ENCODE measurements around the gene SAMD1.
A peak's percentile ranks its signal among the peaks of the same experiment; 100 is the strongest.
"Not testable (repeated sequence)": the region's sequence is repeated elsewhere in the genome, so short reads cannot be mapped to it uniquely, and the experiment has no call there.

SAMD1 gene

GRCh38 chr19:14056069-14056666 lies 34.4 kb downstream of the SAMD1 start:
- no peak overlapping the region for H3K9ac ChIP-seq (ENCODE audit: low read depth, low read length)
- peak overlapping the region; percentile 70; the same call in 1 of the 2 replicates for H3K4me3 ChIP-seq (ENCODE audit: low read length)
- no peaks in the 10 kb centered on the region for H3K4me1 ChIP-seq (ENCODE audit: insufficient read depth, low read length)
- H3K27me3 ChIP-seq (ENCODE audit: insufficient read depth, low read length): peaks cover 33% of the 10 kb centered on the region
- H3K27ac ChIP-seq (ENCODE audit: low read length): no peak overlapping the region
- no peaks in the 10 kb centered on the region for H3K9me3 ChIP-seq (ENCODE audit: insufficient read depth, low read depth, low read length)
- no peaks in the 10 kb centered on the region for H3K36me3 ChIP-seq (ENCODE audit: insufficient read depth, low read depth, low read length)

DNA sequence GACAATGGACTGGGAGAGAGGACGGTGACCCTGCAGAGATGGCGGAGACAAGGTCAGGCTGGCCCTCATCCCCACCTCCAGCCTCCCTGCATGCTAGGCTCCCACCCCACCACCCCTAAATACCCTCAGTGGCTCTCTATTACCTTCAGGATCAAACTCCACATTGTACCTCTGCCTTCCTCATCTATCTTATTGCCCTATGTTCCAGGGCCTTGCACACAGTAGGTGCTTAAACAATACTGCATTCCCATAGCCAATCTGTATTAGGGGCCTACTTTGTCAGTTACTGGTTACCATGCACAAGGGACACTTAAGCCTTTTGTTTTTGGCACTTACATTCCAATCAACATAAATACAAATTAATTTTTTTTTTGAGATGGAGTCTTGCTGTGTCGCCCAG lies 35.2 kb downstream of the SAMD1 start:
- Histone ChIP-seq H3K4me1 (ENCODE audit: insufficient read depth, low read length) (no peaks in the 10 kb centered on the region), H3K4me3 (ENCODE audit: low read length) (no peak overlapping the region), H3K9me3 (ENCODE audit: insufficient read depth, low read depth, low read length) (no peaks in the 10 kb centered on the region), H3K27ac (ENCODE audit: low read length) (no peak overlapping the region), H3K36me3 (ENCODE audit: insufficient read depth, low read depth, low read length) (no peaks in the 10 kb centered on the region), H3K9ac (ENCODE audit: low read depth, low read length) (no peak overlapping the region), H3K27me3 (ENCODE audit: insufficient read depth, low read length) (peaks cover 33% of the 10 kb centered on the region)

DNA sequence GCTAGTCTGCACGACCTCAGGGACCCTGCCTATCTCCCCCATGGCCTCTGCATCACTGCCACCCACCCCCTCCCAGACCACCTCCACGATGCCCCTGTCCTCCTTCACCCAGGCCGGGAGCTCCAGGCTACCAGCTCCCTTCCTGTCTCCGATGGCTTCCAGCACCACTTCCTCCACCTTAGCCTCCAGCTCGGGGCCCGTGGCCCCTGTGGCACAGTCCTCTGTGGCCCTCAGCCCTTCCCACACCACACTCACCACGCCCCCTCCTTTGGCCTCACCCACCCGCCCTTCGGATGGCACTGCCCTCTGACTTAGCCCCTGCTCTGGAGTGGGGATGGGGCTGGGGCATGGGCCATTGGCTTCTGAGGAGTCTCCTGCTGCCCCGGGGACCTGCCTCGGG lies 35.8 kb downstream of the SAMD1 start:
- Histone ChIP-seq H3K36me3 (ENCODE audit: insufficient read depth, low read depth, low read length) (no peaks in the 10 kb centered on the region), H3K4me1 (ENCODE audit: insufficient read depth, low read length) (no peaks in the 10 kb centered on the region), H3K27me3 (ENCODE audit: insufficient read depth, low read length) (peaks cover 31% of the 10 kb centered on the region), H3K4me3 (ENCODE audit: low read length) (no peak overlapping the region), H3K27ac (ENCODE audit: low read length) (no peak overlapping the region), H3K9me3 (ENCODE audit: insufficient read depth, low read depth, low read length) (no peaks in the 10 kb centered on the region), H3K9ac (ENCODE audit: low read depth, low read length) (no peak overlapping the region)

- H3K27ac ChIP-seq (ENCODE audit: low read length): no peak overlapping the region
- H3K4me3 ChIP-seq (ENCODE audit: low read length): no peak overlapping the region
- no peak overlapping the region for H3K9ac ChIP-seq (ENCODE audit: low read depth, low read length)
- H3K9me3 ChIP-seq (ENCODE audit: insufficient read depth, low read depth, low read length): no peaks in the 10 kb centered on the region
- H3K36me3 ChIP-seq (ENCODE audit: insufficient read depth, low read depth, low read length): no peaks in the 10 kb centered on the region
- H3K4me1 ChIP-seq (ENCODE audit: insufficient read depth, low read length): no peaks in the 10 kb centered on the region
- H3K27me3 ChIP-seq (ENCODE audit: insufficient read depth, low read length): peaks cover 25% of the 10 kb centered on the region
Measured at GRCh38 chr19:14054099-14054498, 36.5 kb downstream of the SAMD1 start.

DNA sequence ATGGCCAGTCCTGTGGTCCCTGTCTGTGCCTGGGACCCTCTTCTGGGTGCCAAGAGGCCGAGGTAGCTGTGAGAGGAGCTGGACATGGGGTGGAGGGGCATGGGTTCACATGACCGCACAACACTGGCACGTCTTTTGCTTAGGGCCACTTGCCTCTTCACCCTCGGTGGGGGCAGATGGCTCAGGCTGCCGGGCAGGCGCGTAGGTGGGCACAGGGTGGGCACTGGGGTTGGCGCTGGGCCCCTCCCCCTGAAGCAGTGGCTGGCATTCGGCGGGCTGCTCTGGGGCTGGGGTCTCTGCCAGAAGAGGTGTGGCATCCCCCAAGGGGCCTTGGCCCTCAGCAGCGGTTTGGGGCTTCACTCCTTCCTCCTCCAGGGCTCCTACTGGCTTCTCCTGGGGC lies 37.1 kb downstream of the SAMD1 start:
- H3K27ac ChIP-seq (ENCODE audit: low read length): no peak overlapping the region
- H3K9ac ChIP-seq (ENCODE audit: low read depth, low read length): no peak overlapping the region
- H3K27me3 ChIP-seq (ENCODE audit: insufficient read depth, low read length): peaks cover 19% of the 10 kb centered on the region
- H3K4me3 ChIP-seq (ENCODE audit: low read length): no peak overlapping the region
- no peaks in the 10 kb centered on the region for H3K36me3 ChIP-seq (ENCODE audit: insufficient read depth, low read depth, low read length)
- H3K4me1 ChIP-seq (ENCODE audit: insufficient read depth, low read length): no peaks in the 10 kb centered on the region
- H3K9me3 ChIP-seq (ENCODE audit: insufficient read depth, low read depth, low read length): no peaks in the 10 kb centered on the region

GRCh38 chr19:14053032-14053431 lies 37.5 kb downstream of the SAMD1 start:
- Histone ChIP-seq H3K27ac (ENCODE audit: low read length) (no peak overlapping the region), H3K9me3 (ENCODE audit: insufficient read depth, low read depth, low read length) (peaks cover 3% of the 10 kb centered on the region; the same call in 1 of the 2 replicates), H3K4me3 (ENCODE audit: low read length) (no peak overlapping the region), H3K4me1 (ENCODE audit: insufficient read depth, low read length) (no peaks in the 10 kb centered on the region), H3K36me3 (ENCODE audit: insufficient read depth, low read depth, low read length) (no peaks in the 10 kb centered on the region), H3K27me3 (ENCODE audit: insufficient read depth, low read length) (peaks cover 14% of the 10 kb centered on the region), H3K9ac (ENCODE audit: low read depth, low read length) (no peak overlapping the region)

DNA sequence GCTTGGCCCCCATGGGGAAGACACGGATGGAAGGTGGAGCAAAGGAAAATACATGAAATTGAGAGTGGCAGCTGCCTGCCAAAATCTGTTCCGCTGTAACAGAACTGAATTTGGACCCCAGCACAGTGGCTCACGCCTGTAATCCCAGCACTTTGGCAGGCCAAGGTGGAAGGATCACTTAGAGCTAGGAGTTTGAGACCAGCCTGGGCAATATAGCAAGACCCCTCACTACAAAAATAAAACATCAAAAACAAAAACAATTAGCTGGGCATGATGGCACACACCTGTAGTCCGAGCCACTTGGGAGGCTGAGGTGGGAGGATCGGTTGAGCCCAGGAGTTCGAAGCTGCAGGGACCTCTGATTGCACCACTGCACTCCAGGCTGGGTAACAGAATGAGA lies 38.1 kb downstream of the SAMD1 start:
- no peak overlapping the region for H3K27ac ChIP-seq (ENCODE audit: low read length)
- H3K4me3 ChIP-seq (ENCODE audit: low read length): no peak overlapping the region
- H3K36me3 ChIP-seq (ENCODE audit: insufficient read depth, low read depth, low read length): no peaks in the 10 kb centered on the region
- H3K27me3 ChIP-seq (ENCODE audit: insufficient read depth, low read length): peaks cover 10% of the 10 kb centered on the region
- H3K9me3 ChIP-seq (ENCODE audit: insufficient read depth, low read depth, low read length): peaks cover 3% of the 10 kb centered on the region; the same call in 1 of the 2 replicates
- no peaks in the 10 kb centered on the region for H3K4me1 ChIP-seq (ENCODE audit: insufficient read depth, low read length)
- H3K9ac ChIP-seq (ENCODE audit: low read depth, low read length): no peak overlapping the region

DNA sequence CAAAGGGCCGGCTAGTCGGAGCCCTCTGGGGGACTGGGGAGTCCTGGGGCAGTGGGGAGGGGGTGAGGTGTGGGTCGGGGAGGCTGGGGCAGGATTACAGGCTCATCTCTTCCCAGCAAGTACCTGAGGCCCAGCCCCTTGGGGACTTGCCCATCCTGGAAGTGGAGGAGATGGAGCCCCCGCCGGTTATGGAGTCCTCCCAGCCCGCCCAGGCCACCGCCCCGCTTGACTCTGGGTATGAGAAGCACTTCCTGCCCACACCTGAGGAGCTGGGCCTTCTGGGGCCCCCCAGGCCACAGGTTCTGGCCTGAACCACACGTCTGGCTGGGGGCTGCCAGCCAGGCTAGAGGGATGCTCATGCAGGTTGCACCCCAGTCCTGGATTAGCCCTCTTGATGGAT lies 38.6 kb downstream of the SAMD1 start:
- H3K4me1 ChIP-seq (ENCODE audit: insufficient read depth, low read length): no peaks in the 10 kb centered on the region
- H3K9ac ChIP-seq (ENCODE audit: low read depth, low read length): no peak overlapping the region
- H3K27ac ChIP-seq (ENCODE audit: low read length): no peak overlapping the region
- H3K36me3 ChIP-seq (ENCODE audit: insufficient read depth, low read depth, low read length): no peaks in the 10 kb centered on the region
- peaks cover 8% of the 10 kb centered on the region for H3K27me3 ChIP-seq (ENCODE audit: insufficient read depth, low read length)
- peaks cover 3% of the 10 kb centered on the region; the same call in 1 of the 2 replicates for H3K9me3 ChIP-seq (ENCODE audit: insufficient read depth, low read depth, low read length)
- H3K4me3 ChIP-seq (ENCODE audit: low read length): no peak overlapping the region

GRCh38 chr19:14050961-14051360 lies 39.6 kb downstream of the SAMD1 start:
- H3K36me3 ChIP-seq (ENCODE audit: insufficient read depth, low read depth, low read length); H3K27ac ChIP-seq (ENCODE audit: low read length); H3K9me3 ChIP-seq (ENCODE audit: insufficient read depth, low read depth, low read length); H3K4me1 ChIP-seq (ENCODE audit: insufficient read depth, low read length); H3K9ac ChIP-seq (ENCODE audit: low read depth, low read length); H3K4me3 ChIP-seq (ENCODE audit: low read length); H3K27me3 ChIP-seq (ENCODE audit: insufficient read depth, low read length): not testable (repeated sequence)

- Histone ChIP-seq H3K36me3 (ENCODE audit: insufficient read depth, low read depth, low read length) (no peaks in the 10 kb centered on the region), H3K9me3 (ENCODE audit: insufficient read depth, low read depth, low read length) (peaks cover 3% of the 10 kb centered on the region; the same call in 1 of the 2 replicates), H3K4me3 (ENCODE audit: low read length) (no peak overlapping the region), H3K27me3 (ENCODE audit: insufficient read depth, low read length) (no peaks in the 10 kb centered on the region), H3K9ac (ENCODE audit: low read depth, low read length) (no peak overlapping the region), H3K4me1 (ENCODE audit: insufficient read depth, low read length) (no peaks in the 10 kb centered on the region), H3K27ac (ENCODE audit: low read length) (no peak overlapping the region)
Measured at GRCh38 chr19:14050512-14050911, 40.0 kb downstream of the SAMD1 start.

GRCh38 chr19:14048443-14049153 lies 42.0 kb downstream of the SAMD1 start:
- no peaks in the 10 kb centered on the region for H3K4me1 ChIP-seq (ENCODE audit: insufficient read depth, low read length)
- no peak overlapping the region for H3K27ac ChIP-seq (ENCODE audit: low read length)
- no peak overlapping the region for H3K9ac ChIP-seq (ENCODE audit: low read depth, low read length)
- H3K36me3 ChIP-seq (ENCODE audit: insufficient read depth, low read depth, low read length): no peaks in the 10 kb centered on the region
- H3K27me3 ChIP-seq (ENCODE audit: insufficient read depth, low read length): no peaks in the 10 kb centered on the region
- H3K4me3 ChIP-seq (ENCODE audit: low read length): no peak overlapping the region
- peaks cover 3% of the 10 kb centered on the region; the same call in 1 of the 2 replicates for H3K9me3 ChIP-seq (ENCODE audit: insufficient read depth, low read depth, low read length)

DNA sequence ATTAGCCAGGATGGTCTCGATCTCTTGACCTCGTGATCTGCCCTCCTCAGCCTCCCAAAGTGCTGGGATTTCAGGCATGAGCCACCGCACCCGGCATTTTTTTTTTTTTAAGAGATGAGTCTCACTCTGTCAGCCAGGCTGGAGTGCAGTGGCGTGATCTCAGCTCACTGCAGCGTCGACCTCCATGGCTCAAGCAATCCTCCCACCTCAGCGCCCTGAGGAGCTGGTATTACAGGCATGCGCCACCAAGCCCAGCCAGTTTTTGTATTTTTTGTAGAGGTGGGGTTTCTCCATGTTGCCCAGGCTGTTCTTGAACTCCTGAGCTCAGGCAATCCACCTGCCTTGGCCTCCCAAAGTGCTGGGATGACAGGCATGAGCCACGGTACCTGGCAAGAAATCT lies 42.7 kb downstream of the SAMD1 start:
- H3K27ac ChIP-seq (ENCODE audit: low read length); H3K4me1 ChIP-seq (ENCODE audit: insufficient read depth, low read length): not testable (repeated sequence)

More for the DNA sequence above, 42.7 kb downstream of the SAMD1 start:
- H3K9me3 ChIP-seq (ENCODE audit: insufficient read depth, low read depth, low read length); H3K36me3 ChIP-seq (ENCODE audit: insufficient read depth, low read depth, low read length); H3K9ac ChIP-seq (ENCODE audit: low read depth, low read length); H3K4me3 ChIP-seq (ENCODE audit: low read length); H3K27me3 ChIP-seq (ENCODE audit: insufficient read depth, low read length): not testable (repeated sequence)
